ENCODE results near the gene BLOC1S2.
"Not testable (repeated sequence)": the region's sequence is repeated elsewhere in the genome, so short reads cannot be mapped to it uniquely, and the experiment has no call there.

The BLOC1S2 gene

GRCh38 chr10:100286051-100287033 lies at the start of gene BLOC1S2:
BLOC1S2 (minus strand) TSS chr10:100286680; CDS start chr10:100286659, 21 bp downstream.
- peak; percentile 80 to 85 (median 81) for DNase-seq (ENCODE audit: low read depth in 2 of 3, low spot score in 1 of 3)

GRCh38 chr10:100334762-100335161 lies 48.3 kb upstream of the BLOC1S2 start:
- DNase-seq (ENCODE audit: low read depth in 2 of 3, low spot score in 1 of 3), result no peak

GRCh38 chr10:100333661-100334440 lies 47.4 kb upstream of the BLOC1S2 start:
- no peak for DNase-seq (ENCODE audit: low read depth in 2 of 3, low spot score in 1 of 3)

GRCh38 chr10:100333106-100333505 lies 46.6 kb upstream of the BLOC1S2 start:
- DNase-seq (ENCODE audit: low read depth in 2 of 3, low spot score in 1 of 3), result no peak

GRCh38 chr10:100330079-100330478 lies 43.6 kb upstream of the BLOC1S2 start, which contains the start of gene PKD2L1:
PKD2L1 (minus strand) TSS chr10:100330228; CDS start chr10:100330103, 125 bp downstream.
- no peak for DNase-seq (ENCODE audit: low read depth in 2 of 3, low spot score in 1 of 3)

GRCh38 chr10:100328198-100328597 lies 41.7 kb upstream of the BLOC1S2 start:
- DNase-seq (ENCODE audit: low read depth in 2 of 3, low spot score in 1 of 3), result no peak

- DNase-seq (ENCODE audit: low read depth in 2 of 3, low spot score in 1 of 3), result no peak
These were observed 41.2 kb upstream of the BLOC1S2 start for GRCh38 chr10:100327718-100328009.

- peak in 2 of 3 donors; percentile 10 to 17 for DNase-seq (ENCODE audit: low read depth in 2 of 3, low spot score in 1 of 3)
These were observed 40.7 kb upstream of the BLOC1S2 start for GRCh38 chr10:100327007-100327717.

- no peak for DNase-seq (ENCODE audit: low read depth in 2 of 3, low spot score in 1 of 3)
These were observed 38.7 kb upstream of the BLOC1S2 start for GRCh38 chr10:100325158-100325557.

GRCh38 chr10:100319707-100320402 lies 33.4 kb upstream of the BLOC1S2 start:
- no peak for DNase-seq (ENCODE audit: low read depth in 2 of 3, low spot score in 1 of 3)

GRCh38 chr10:100318207-100318606 lies 31.7 kb upstream of the BLOC1S2 start:
- no peak for DNase-seq (ENCODE audit: low read depth in 2 of 3, low spot score in 1 of 3)

GRCh38 chr10:100315615-100316014 lies 29.1 kb upstream of the BLOC1S2 start:
- DNase-seq (ENCODE audit: low read depth in 2 of 3, low spot score in 1 of 3), result no peak

GRCh38 chr10:100311298-100311697 lies 24.8 kb upstream of the BLOC1S2 start:
- no peak for DNase-seq (ENCODE audit: low read depth in 2 of 3, low spot score in 1 of 3)

GRCh38 chr10:100307684-100308083 lies 21.2 kb upstream of the BLOC1S2 start:
- DNase-seq (ENCODE audit: low read depth in 2 of 3, low spot score in 1 of 3), result no peak

GRCh38 chr10:100306861-100307260 lies 20.4 kb upstream of the BLOC1S2 start:
- DNase-seq (ENCODE audit: low read depth in 2 of 3, low spot score in 1 of 3), result no peak

GRCh38 chr10:100304414-100304813 lies 17.9 kb upstream of the BLOC1S2 start:
- DNase-seq (ENCODE audit: low read depth in 2 of 3, low spot score in 1 of 3), result no peak

GRCh38 chr10:100303724-100304319 lies 17.3 kb upstream of the BLOC1S2 start:
- DNase-seq (ENCODE audit: low read depth in 2 of 3, low spot score in 1 of 3), result no peak

GRCh38 chr10:100301123-100301522 lies 14.6 kb upstream of the BLOC1S2 start:
- DNase-seq (ENCODE audit: low read depth in 2 of 3, low spot score in 1 of 3), result not testable (repeated sequence)

- DNase-seq (ENCODE audit: low read depth in 2 of 3, low spot score in 1 of 3), result no peak
These were observed 10.8 kb upstream of the BLOC1S2 start for GRCh38 chr10:100297242-100297641.

- no peak for DNase-seq (ENCODE audit: low read depth in 2 of 3, low spot score in 1 of 3)
These were observed 6.6 kb upstream of the BLOC1S2 start for GRCh38 chr10:100293066-100293465.

Data from stimulated activated CD4-positive, alpha-beta T cell treated with anti-CD3 and anti-CD28 coated beads, Interleukin-12 subunit alpha, Interleukin-12 subunit beta, amount 100 ng/mL, for 48 hours (primary cell).